HCT116 (cell line): ENCODE data around the gene TMEM184A. TPM values are rescaled to one million over a fixed set of nuclear protein-coding genes. Genes with fewer than 3 reads are reported as not detected.

ENCODE experiments used
- ATAC-seq: fragments of 200-7000 bp; cut with Tn5 transposase; 2 replicates; pipeline ENCODE4 v1.9.1; 2020; ENCODE audit warnings: mild to moderate bottlenecking, moderate library complexity
- BruUV-seq: library from RNA; stranded (reverse); fragments of 400-500 nt; replicated peaks from 2 replicates; lab custom pipeline; 2021; lab: Mats Ljungman, UMichigan
- CTCF ChIA-PET: fragments of 300-600 bp; sonication (Branson Sonifier 250); formaldehyde crosslinking; loops from one replicate; lab custom pipeline; 2021; ENCODE audit warnings: antibody characterized with exemption; lab: Charles Lee
- POLR2A ChIA-PET: fragments of 300-600, 350-600 bp; sonication (Branson Sonifier 250); formaldehyde crosslinking; loops from one replicate; lab custom pipeline; 2021; ENCODE audit warnings: antibody characterized with exemption; lab: Charles Lee
- RAD21 ChIA-PET, 2 experiments: fragments of 300-600 bp; sonication (Branson Sonifier 250); formaldehyde crosslinking; loops; one replicate each; lab custom pipeline; 2023; ENCODE audit warnings: low total read pairs in 2 of 2; ENCODE audit not compliant: uncharacterized antibody in 2 of 2, unreplicated experiment in 2 of 2, low non-redundant PET in 1 of 2; lab: Charles Lee
- DNase-seq: peaks from one replicate; pipeline ENCODE4 v3.0.0-alpha.2; 2010; ENCODE audit warnings: low read depth, low spot score
- H2AFZ ChIP-seq: fragments of 200-600 bp; shearing (Covaris generic), sonication (generic); 2 replicates; pipeline ENCODE4 v1.6.1; 2017; ENCODE audit warnings: low read depth, mixed run types, mixed read lengths, antibody characterized with exemption, low read length; ENCODE audit not compliant: poor library complexity, severe bottlenecking
- H3K27ac ChIP-seq: 2 replicates; pipeline ENCODE4 v1.5.1; 2012; ENCODE audit warnings: low read depth, low read length
- H3K27me3 ChIP-seq: fragments of 200-600 bp; sonication (generic); 2 replicates; pipeline ENCODE4 v1.6.1; 2016; ENCODE audit warnings: mixed run types, low read length, mixed read lengths; ENCODE audit not compliant: insufficient read depth
- H3K36me3 ChIP-seq, 2 experiments: fragments of 200-500 bp in 1 of 2; fragments of 200-600 bp in 1 of 2; sonication (Bioruptor generic) in 1 of 2; sonication (generic) in 1 of 2; 2 replicates each; pipeline versions ENCODE4 v1.5.1 to v1.6.1; 2014 to 2016; ENCODE audit warnings: low read length in 2 of 2, inconsistent platforms in 1 of 2, mixed read lengths in 1 of 2, mixed run types in 1 of 2; ENCODE audit not compliant: insufficient read depth in 2 of 2, control insufficient read depth in 1 of 2
- H3K4me1 ChIP-seq, 2 experiments: fragments of 200-600 bp in 1 of 2; sonication (generic) in 1 of 2; 2 replicates each; pipeline versions ENCODE4 v1.5.1 to v1.6.1; 2012 to 2017; ENCODE audit warnings: low read length in 2 of 2, inconsistent platforms in 1 of 2, mild to moderate bottlenecking in 1 of 2, mixed read lengths in 1 of 2, mixed run types in 1 of 2, moderate library complexity in 1 of 2; ENCODE audit not compliant: insufficient read depth in 2 of 2, control insufficient read depth in 1 of 2
- H3K4me2 ChIP-seq: fragments of 200-600 bp; sonication (generic); 2 replicates; pipeline ENCODE4 v1.6.1; 2017; ENCODE audit warnings: mixed run types, low read length, mixed read lengths
- H3K4me3 ChIP-seq, 2 experiments: fragments of 200-600 bp in 1 of 2; sonication (generic) in 1 of 2; replicated peaks in 1 of 2; 2 replicates each; pipeline ENCODE4 v1.5.1; 2011 to 2016; ENCODE audit warnings: low read length in 2 of 2, control low read depth in 1 of 2, low read depth in 1 of 2, mild to moderate bottlenecking in 1 of 2, mixed read lengths in 1 of 2, mixed run types in 1 of 2
- H3K79me2 ChIP-seq: fragments of 200-600 bp; sonication (generic); 2 replicates; pipeline ENCODE4 v1.6.1; 2017; ENCODE audit warnings: mild to moderate bottlenecking, mixed run types, low read length, moderate library complexity, mixed read lengths; ENCODE audit not compliant: insufficient read depth
- H3K9ac ChIP-seq: fragments of 200-600 bp; sonication (generic); 2 replicates; pipeline ENCODE4 v1.6.1; 2016; ENCODE audit warnings: low read length, mixed read lengths
- H3K9me2 ChIP-seq: fragments of 200-600 bp; sonication (generic), shearing (Covaris generic); 2 replicates; pipeline ENCODE4 v1.6.1; 2017; ENCODE audit warnings: mixed run types, mild to moderate bottlenecking, moderate library complexity; ENCODE audit not compliant: insufficient read depth
- H3K9me3 ChIP-seq, 2 experiments: fragments of 200-500 bp in 1 of 2; fragments of 200-600 bp in 1 of 2; sonication (Bioruptor generic) in 1 of 2; sonication (generic) in 1 of 2; 2 replicates each; pipeline ENCODE4 v1.6.1; 2014 to 2017; ENCODE audit warnings: low read length in 2 of 2, mixed read lengths in 2 of 2, inconsistent platforms in 1 of 2, low read depth in 1 of 2, mild to moderate bottlenecking in 1 of 2, mixed run types in 1 of 2, moderate library complexity in 1 of 2; ENCODE audit not compliant: control insufficient read depth in 1 of 2, insufficient read depth in 1 of 2
- H4K20me1 ChIP-seq: fragments of 200-600 bp; sonication (generic), shearing (Covaris generic); 2 replicates; pipeline ENCODE4 v1.6.1; 2017; ENCODE audit warnings: mixed run types, mild to moderate bottlenecking, moderate library complexity; ENCODE audit not compliant: insufficient read depth
- CBX3 ChIP-seq: IDR thresholded peaks from 2 replicates; pipeline ENCODE4 v1.6.1; 2012; ENCODE audit warnings: low read depth
- CTCF ChIP-seq, 3 experiments: fragments of 200-600 bp in 1 of 3; sonication (generic) in 1 of 3; IDR thresholded peaks in 2 of 3; conservative IDR thresholded peaks in 1 of 3; 2 replicates each; pipeline ENCODE4 v1.5.1; 2012 to 2017; ENCODE audit warnings: low read depth in 2 of 3, low read length in 2 of 3, antibody characterized with exemption in 1 of 3, borderline replicate concordance in 1 of 3, control low read depth in 1 of 3, mild to moderate bottlenecking in 1 of 3, mixed read lengths in 1 of 3, mixed run types in 1 of 3, moderate library complexity in 1 of 3; ENCODE audit not compliant: insufficient read depth in 1 of 3
- EGR1 ChIP-seq: IDR thresholded peaks from 2 replicates; pipeline ENCODE4 v1.6.1; 2012; ENCODE audit warnings: low read depth
- ELF1 ChIP-seq: IDR thresholded peaks from 2 replicates; pipeline ENCODE4 v1.6.1; 2012; ENCODE audit warnings: low read depth, borderline replicate concordance
- EZH2 ChIP-seq: fragments of 200-600 bp; sonication (generic); IDR thresholded peaks from 2 replicates; pipeline ENCODE4 v1.6.1; 2017; ENCODE audit warnings: antibody characterized with exemption, mixed run types
- EZH2phosphoT487 ChIP-seq: fragments of 200-600 bp; IDR thresholded peaks from 2 replicates; pipeline ENCODE4 v1.6.1; 2018; ENCODE audit warnings: antibody characterized with exemption, borderline replicate concordance
- FOSL1 ChIP-seq: IDR thresholded peaks from 2 replicates; pipeline ENCODE4 v1.6.1; 2012; ENCODE audit warnings: low read depth
- JUND ChIP-seq: IDR thresholded peaks from 2 replicates; pipeline ENCODE4 v1.6.1; 2012
- POLR2A ChIP-seq: IDR thresholded peaks from 2 replicates; pipeline ENCODE4 v1.7.0; 2011; ENCODE audit warnings: borderline replicate concordance; ENCODE audit not compliant: insufficient read depth, insufficient read length; ENCODE audit errors: extremely low read depth
- RAD21 ChIP-seq: IDR thresholded peaks from 2 replicates; pipeline ENCODE4 v1.6.1; 2012; ENCODE audit warnings: low read depth, mild to moderate bottlenecking
- REST ChIP-seq: IDR thresholded peaks from 2 replicates; pipeline ENCODE4 v1.6.1; 2012; ENCODE audit warnings: low read depth
- SIN3A ChIP-seq: IDR thresholded peaks from 2 replicates; pipeline ENCODE4 v1.6.1; 2012; ENCODE audit warnings: low read depth
- SP1 ChIP-seq: IDR thresholded peaks from 2 replicates; pipeline ENCODE4 v1.6.1; 2012; ENCODE audit warnings: low read depth
- SRF ChIP-seq: IDR thresholded peaks from 2 replicates; pipeline ENCODE4 v1.6.1; 2012; ENCODE audit warnings: low read depth
- YY1 ChIP-seq: IDR thresholded peaks from 2 replicates; pipeline ENCODE4 v1.6.1; 2011; ENCODE audit warnings: low read length, low read depth, moderate library complexity, mild to moderate bottlenecking; ENCODE audit not compliant: insufficient replicate concordance; ENCODE audit errors: extremely low read depth
- ZNF274 ChIP-seq: fragments of 200-500 bp; sonication (Bioruptor generic); IDR thresholded peaks from 2 replicates; pipeline ENCODE4 v1.6.1; 2014; ENCODE audit warnings: mild to moderate bottlenecking, low read depth, low read length, inconsistent platforms
- intact Hi-C: fragments of 100-400 bp; cut with micrococcal nuclease; formaldehyde crosslinking; loops from 2 replicates; pipeline ENCODE4 v1.10.0; 2022
- total RNA-seq: library from RNA; stranded (reverse); gene quantifications from one replicate; pipeline ENCODE4 v1.2.1, GENCODE V29; 2021; ENCODE audit not compliant: unreplicated experiment
- TF ChIP-seq, protein P1 (sequence below): IDR thresholded peaks from 2 replicates; pipeline ENCODE4 v1.6.1; 2012
- TF ChIP-seq, protein P2 (sequence below): IDR thresholded peaks from 2 replicates; pipeline ENCODE4 v1.6.1; 2012

Gene TMEM184A
- total RNA-seq, 1 experiment from 2014 or later: 34.8 TPM

GRCh38 chr7:1535701-1536454 is 20.1 kb downstream of the TMEM184A start:
- no peaks in the 10 kb centered on the region; the same call in 1 of the 2 replicates for H4K20me1 ChIP-seq
- H3K27me3 ChIP-seq: no peaks in the 10 kb centered on the region
- DNase-seq: no peak
- peak overlapping the region; percentile 82 for H3K4me2 ChIP-seq
- peak overlapping the region; percentile 79 for H3K9ac ChIP-seq
- ChIA-PET RAD21 (no interaction called here), POLR2A (no interaction called here), CTCF (no interaction called here)
- H3K9me3 ChIP-seq: no peaks in the 10 kb centered on the region
- peak overlapping the region in 1 of 2 experiments; percentile 49; a peak in 1 of 4 replicates for H3K4me3 ChIP-seq
- H3K36me3 ChIP-seq: peaks cover 8 to 24% of the 10 kb centered on the region in 2 experiments; a peak in 3 of 4 replicates
- peak overlapping the region; percentile 83 for H3K27ac ChIP-seq
- TF ChIP-seq RAD21 (no peak), ELF1 (no peak), EZH2phosphoT487 (no peak), FOSL1 (no peak), REST (no peak), SRF (no peak), SIN3A (no peak), SP1 (no peak), POLR2A (no peak), ZNF274 (no peak), JUND (no peak), EZH2 (no peak), CTCF (IDR thresholded peaks at IDR 0.05 in 2 of 3, conservative IDR thresholded peaks at IDR 0.05 in 1 of 3; ENCODE audit: borderline replicate concordance in 1 of 3, insufficient read depth in 1 of 3, low read depth in 2 of 3, low read length in 2 of 3) (no peak), YY1 (no peak), CBX3 (no peak), EGR1 (no peak)
- TF ChIP-seq, protein P1, sequence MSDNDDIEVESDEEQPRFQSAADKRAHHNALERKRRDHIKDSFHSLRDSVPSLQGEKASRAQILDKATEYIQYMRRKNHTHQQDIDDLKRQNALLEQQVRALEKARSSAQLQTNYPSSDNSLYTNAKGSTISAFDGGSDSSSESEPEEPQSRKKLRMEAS: no peak
- TF ChIP-seq, protein P2, sequence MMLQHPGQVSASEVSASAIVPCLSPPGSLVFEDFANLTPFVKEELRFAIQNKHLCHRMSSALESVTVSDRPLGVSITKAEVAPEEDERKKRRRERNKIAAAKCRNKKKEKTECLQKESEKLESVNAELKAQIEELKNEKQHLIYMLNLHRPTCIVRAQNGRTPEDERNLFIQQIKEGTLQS: no peak
- no peaks in the 10 kb centered on the region for H3K9me2 ChIP-seq
- H2AFZ ChIP-seq: no peak overlapping the region
- peaks cover 54 to 70% of the 10 kb centered on the region in 2 experiments for H3K4me1 ChIP-seq
- H3K79me2 ChIP-seq: peaks cover 90% of the 10 kb centered on the region
- no TSS peak for BruUV-seq
- ATAC-seq: no peak
- intact Hi-C loops: no loop called here
